ENCODE results near the gene NRXN2. TPM values are rescaled to one million over a fixed set of nuclear protein-coding genes. Genes with fewer than 3 reads are reported as not detected.

The NRXN2 gene
- total and polyA plus RNA-seq, 2 donors (not counting 3 experiments of a cell fraction or from before 2014, with no cell fraction given), result not detected

GRCh38 chr11:64638018-64638665 lies 84.9 kb downstream of the NRXN2 start:
- no TSS peak for BruUV-seq (replicated peaks)
- no peak for DNase-seq (ENCODE audit: low read depth, low spot score)
- H4K20me1 ChIP-seq (replicated peaks; ENCODE audit: control insufficient read depth, extremely low read depth, insufficient read depth, low read length), result no peaks in the 10 kb centered on the region
- H3K9ac ChIP-seq (replicated peaks; ENCODE audit: extremely low read depth, insufficient read depth, low read length), result no peak overlapping the region
- no peak overlapping the region for H3K4me2 ChIP-seq (ENCODE audit: insufficient read depth, low read length)
- H2AFZ ChIP-seq (ENCODE audit: low read depth, low read length), result no peak overlapping the region
- ChIA-PET POLR2A (no interaction called here), CTCF (interaction anchor here (1.7 kb wide), 1 partner anchor 12 kb away, joined by 5 read pairs; no protein-coding TSS in a partner anchor)
- H3K27me3 ChIP-seq (ENCODE audit: control insufficient read depth in 2 of 2, insufficient read depth in 2 of 2, low read length in 2 of 2), result peaks cover 37 to 48% of the 10 kb centered on the region in 2 experiments
- no peak overlapping the region for H3K4me3 ChIP-seq (replicated peaks in 1 of 3; ENCODE audit: insufficient read depth in 1 of 3, low read depth in 1 of 3, low read length in 3 of 3)
- no peaks in the 10 kb centered on the region for H3K4me1 ChIP-seq (ENCODE audit: control insufficient read depth, extremely low read depth, insufficient read depth, low read length)
- intact Hi-C loops (cut with micrococcal nuclease), result loop anchor here (5.0 kb wide), 1 partner anchor 71 kb away; no protein-coding TSS in a partner anchor
- H3K36me3 ChIP-seq (ENCODE audit: control insufficient read depth in 2 of 2, extremely low read depth in 1 of 2, insufficient read depth in 2 of 2, low read length in 2 of 2), result no peaks in the 10 kb centered on the region
- no peaks in the 10 kb centered on the region for H3K9me3 ChIP-seq (replicated peaks; ENCODE audit: control insufficient read depth, insufficient read depth, low read length)
- no peaks in the 10 kb centered on the region for H3K9me1 ChIP-seq (replicated peaks; ENCODE audit: control insufficient read depth, extremely low read depth, insufficient read depth, low read length)
- dilution Hi-C loops (cut with MboI; ENCODE audit: extremely low pct_ligation_motif_present, low sequenced_read_pairs), result loop anchor here (25.0 kb wide), 1 partner anchor 126 kb away; no protein-coding TSS in a partner anchor
- no peak for FAIRE-seq
- no peak overlapping the region for H3K27ac ChIP-seq (ENCODE audit: insufficient read depth, low read depth, low read length)
- H3K79me2 ChIP-seq (ENCODE audit: control insufficient read depth, insufficient read depth, low read length), result no peaks in the 10 kb centered on the region
- no peak for TF ChIP-seq JUN (IDR thresholded peaks at IDR 0.05; ENCODE audit: borderline replicate concordance, insufficient read depth, insufficient read length, low read depth)
- TF ChIP-seq EZH2 (IDR thresholded peaks at IDR 0.05; ENCODE audit: borderline replicate concordance, low read depth, low read length, severe bottlenecking), result peak; percentile 30

GRCh38 chr11:64637334-64638017 lies 85.5 kb downstream of the NRXN2 start:
- intact Hi-C loops (cut with micrococcal nuclease), result loop anchor here (5.0 kb wide), 1 partner anchor 70 kb away; no protein-coding TSS in a partner anchor
- no peak overlapping the region for H3K9ac ChIP-seq (replicated peaks; ENCODE audit: extremely low read depth, insufficient read depth, low read length)
- no peak for DNase-seq (ENCODE audit: low read depth, low spot score)
- no TSS peak for BruUV-seq (replicated peaks)
- no peaks in the 10 kb centered on the region for H3K79me2 ChIP-seq (ENCODE audit: control insufficient read depth, insufficient read depth, low read length)
- POLR2A ChIA-PET, result no interaction called here
- no peaks in the 10 kb centered on the region for H3K9me1 ChIP-seq (replicated peaks; ENCODE audit: control insufficient read depth, extremely low read depth, insufficient read depth, low read length)
- dilution Hi-C loops (cut with MboI; ENCODE audit: extremely low pct_ligation_motif_present, low sequenced_read_pairs), result loop anchor here (25.0 kb wide), 1 partner anchor 125 kb away; no protein-coding TSS in a partner anchor
- no peak overlapping the region for H3K27ac ChIP-seq (ENCODE audit: insufficient read depth, low read depth, low read length)
- no peak for FAIRE-seq
- H3K4me1 ChIP-seq (ENCODE audit: control insufficient read depth, extremely low read depth, insufficient read depth, low read length), result no peaks in the 10 kb centered on the region
- no peak overlapping the region for H3K4me2 ChIP-seq (ENCODE audit: insufficient read depth, low read length)
- no peak overlapping the region for H2AFZ ChIP-seq (ENCODE audit: low read depth, low read length)
- TF ChIP-seq POLR2A (IDR thresholded peaks at IDR 0.05; ENCODE audit: low read depth, low read length), result no peak
- TF ChIP-seq EZH2 (IDR thresholded peaks at IDR 0.05; ENCODE audit: borderline replicate concordance, low read depth, low read length, severe bottlenecking), result peak; percentile 26
- H3K36me3 ChIP-seq (ENCODE audit: control insufficient read depth in 2 of 2, extremely low read depth in 1 of 2, insufficient read depth in 2 of 2, low read length in 2 of 2), result no peaks in the 10 kb centered on the region
- H3K9me3 ChIP-seq (replicated peaks; ENCODE audit: control insufficient read depth, insufficient read depth, low read length), result no peaks in the 10 kb centered on the region
- H3K4me3 ChIP-seq (replicated peaks in 1 of 3; ENCODE audit: insufficient read depth in 1 of 3, low read depth in 1 of 3, low read length in 3 of 3), result no peak overlapping the region
- no peaks in the 10 kb centered on the region for H4K20me1 ChIP-seq (replicated peaks; ENCODE audit: control insufficient read depth, extremely low read depth, insufficient read depth, low read length)
- H3K27me3 ChIP-seq (ENCODE audit: control insufficient read depth in 2 of 2, insufficient read depth in 2 of 2, low read length in 2 of 2), result peaks cover 33 to 42% of the 10 kb centered on the region in 2 experiments
- CTCF ChIA-PET, result no interaction called here

All from endothelial cell of umbilical vein (primary cell).